SK-N-SH treated with all-trans-retinoic acid at 6 μM for 48 hours (cell line): ENCODE results near the gene OCLN.

ENCODE experiments used
- ATAC-seq: fragments of 200-7000 bp; cut with Tn5 transposase; 3 replicates; pipeline ENCODE4 v1.9.1; 2020; ENCODE audit warnings: mild to moderate bottlenecking, moderate library complexity
- ARNTL ChIP-seq: fragments of 450-650 bp; formaldehyde crosslinking; IDR thresholded peaks from 2 replicates; pipeline ENCODE4 v1.5.0; 2020; ENCODE audit warnings: low read depth, mild to moderate bottlenecking, moderate library complexity, borderline replicate concordance
- BACH2 ChIP-seq: fragments of 250-450 bp; sonication (Bioruptor Pico); IDR thresholded peaks from 2 replicates; pipeline ENCODE4 v1.9.0; 2021; ENCODE audit warnings: mild to moderate bottlenecking, borderline replicate concordance
- CSDC2 ChIP-seq: fragments of 250-450 bp; sonication (Bioruptor Pico); IDR thresholded peaks from 2 replicates; pipeline ENCODE4 v1.5.0; 2020; ENCODE audit warnings: mild to moderate bottlenecking, moderate library complexity
- ESRRG ChIP-seq: fragments of 250-450 bp; sonication (Bioruptor Pico); IDR thresholded peaks from 2 replicates; pipeline ENCODE4 v1.6.1; 2021; ENCODE audit warnings: mild to moderate bottlenecking
- GLIS3 ChIP-seq: fragments of 250-450 bp; sonication (Bioruptor Pico); IDR thresholded peaks from 2 replicates; pipeline ENCODE4 v1.5.0; 2020; ENCODE audit warnings: mild to moderate bottlenecking, moderate library complexity
- ISL1 ChIP-seq: fragments of 250-450 bp; sonication (Bioruptor Pico); IDR thresholded peaks from 2 replicates; pipeline ENCODE4 v2.1.2; 2022; ENCODE audit warnings: mild to moderate bottlenecking, moderate library complexity
- OSR1 ChIP-seq: fragments of 250-450 bp; sonication (Bioruptor Pico); IDR thresholded peaks from 2 replicates; pipeline ENCODE4 v1.8.0; 2022; ENCODE audit warnings: moderate library complexity, mild to moderate bottlenecking, inconsistent platforms
- PPARA ChIP-seq: fragments of 250-450 bp; sonication (Bioruptor Pico); IDR thresholded peaks from 2 replicates; pipeline ENCODE4 v1.5.0; 2020; ENCODE audit warnings: mild to moderate bottlenecking, borderline replicate concordance
- RARB ChIP-seq: fragments of 250-450 bp; sonication (Bioruptor Pico); IDR thresholded peaks from 2 replicates; pipeline ENCODE4 v1.8.0; 2021; ENCODE audit warnings: mild to moderate bottlenecking, moderate library complexity
- SNAI2 ChIP-seq: fragments of 250-450 bp; sonication (Bioruptor Pico); IDR thresholded peaks from 2 replicates; pipeline ENCODE4 v1.5.0; 2020; ENCODE audit warnings: mild to moderate bottlenecking, moderate library complexity
- TCF4 ChIP-seq: fragments of 250-450 bp; sonication (Bioruptor Pico); IDR thresholded peaks from 2 replicates; pipeline ENCODE4 v1.8.0; 2021; ENCODE audit warnings: mild to moderate bottlenecking, moderate library complexity, borderline replicate concordance
- ZC3H10 ChIP-seq: fragments of 250-450 bp; sonication (Bioruptor Pico); IDR thresholded peaks from 2 replicates; pipeline ENCODE4 v1.5.1; 2021; ENCODE audit warnings: mild to moderate bottlenecking, moderate library complexity
- ZFP3 ChIP-seq: fragments of 250-450 bp; sonication (Bioruptor Pico); IDR thresholded peaks from 2 replicates; pipeline ENCODE4 v1.5.0; 2020; ENCODE audit warnings: mild to moderate bottlenecking, moderate library complexity
- ZFP30 ChIP-seq: fragments of 450-650 bp; formaldehyde crosslinking; IDR thresholded peaks from 2 replicates; pipeline ENCODE4 v1.5.0; 2022; ENCODE audit warnings: mild to moderate bottlenecking, moderate library complexity
- ZNF565 ChIP-seq: fragments of 450-650 bp; formaldehyde crosslinking; conservative IDR thresholded peaks from 2 replicates; pipeline ENCODE4 v1.5.0; 2020; ENCODE audit warnings: low read depth, mild to moderate bottlenecking, moderate library complexity
- ZNF70 ChIP-seq: fragments of 450-650 bp; formaldehyde crosslinking; IDR thresholded peaks from 2 replicates; pipeline ENCODE4 v1.5.0; 2020; ENCODE audit warnings: mild to moderate bottlenecking, moderate library complexity
- ZNF8 ChIP-seq: fragments of 450-650 bp; formaldehyde crosslinking; IDR thresholded peaks from 2 replicates; pipeline ENCODE4 v1.5.0; 2020; ENCODE audit warnings: mild to moderate bottlenecking, moderate library complexity
- TF ChIP-seq, protein P1 (sequence below): fragments of 250-450 bp; sonication (Bioruptor Pico); IDR thresholded peaks from 2 replicates; pipeline ENCODE4 v1.5.1; 2021; ENCODE audit warnings: mild to moderate bottlenecking, moderate library complexity
- TF ChIP-seq, protein P2 (sequence below): fragments of 250-450 bp; sonication (Bioruptor Pico); IDR thresholded peaks from 2 replicates; pipeline ENCODE4 v1.8.0; 2021; ENCODE audit warnings: low read depth, mild to moderate bottlenecking, moderate library complexity, borderline replicate concordance
- TF ChIP-seq, protein P3 (sequence below): fragments of 250-450 bp; sonication (Bioruptor Pico); IDR thresholded peaks from 2 replicates; pipeline ENCODE4 v1.5.0; 2020; ENCODE audit warnings: mild to moderate bottlenecking, moderate library complexity
- TF ChIP-seq, protein P4 (sequence below): fragments of 250-450 bp; sonication (Bioruptor Pico); IDR thresholded peaks from 2 replicates; pipeline ENCODE4 v1.8.0; 2020; ENCODE audit warnings: mild to moderate bottlenecking, moderate library complexity, borderline replicate concordance
- TF ChIP-seq, protein P5 (sequence below): fragments of 250-450 bp; sonication (Bioruptor Pico); IDR thresholded peaks from 2 replicates; pipeline ENCODE4 v1.5.1; 2020; ENCODE audit warnings: low read depth, mild to moderate bottlenecking, moderate library complexity

Gene OCLN

DNA sequence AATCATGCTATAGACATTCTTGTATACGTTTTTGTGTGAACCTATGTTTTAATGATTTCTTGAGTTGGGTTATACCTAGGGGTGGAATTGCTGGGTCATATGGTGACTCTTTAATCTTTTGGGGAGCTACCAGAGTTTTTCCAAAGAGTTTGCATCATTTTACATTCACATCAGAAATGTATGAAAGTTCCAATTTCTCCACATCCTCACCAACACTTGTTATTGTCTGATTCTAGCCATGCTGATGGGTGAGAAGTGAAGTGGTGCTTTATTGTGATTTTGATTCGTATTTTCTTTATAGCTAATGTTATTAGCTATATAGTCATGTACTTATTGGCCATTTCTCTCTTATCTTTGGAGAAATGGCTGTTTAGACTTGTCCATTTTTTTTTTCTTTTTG lies 18.1 kb downstream of the OCLN start:
- TF ChIP-seq ZFP30 (CRISPR knock-in tag) (no peak), RARB (CRISPR knock-in tag) (no peak), TCF4 (CRISPR knock-in tag) (no peak), GLIS3 (CRISPR knock-in tag) (no peak), SNAI2 (CRISPR knock-in tag) (no peak), ZNF70 (CRISPR knock-in tag) (no peak), ESRRG (CRISPR knock-in tag) (no peak), ZNF8 (no peak), PPARA (no peak), ZFP3 (CRISPR knock-in tag) (no peak), ARNTL (no peak), ISL1 (CRISPR knock-in tag) (no peak), OSR1 (CRISPR knock-in tag) (no peak), ZC3H10 (CRISPR knock-in tag) (no peak), BACH2 (CRISPR knock-in tag) (no peak)
- TF ChIP-seq, protein P1, sequence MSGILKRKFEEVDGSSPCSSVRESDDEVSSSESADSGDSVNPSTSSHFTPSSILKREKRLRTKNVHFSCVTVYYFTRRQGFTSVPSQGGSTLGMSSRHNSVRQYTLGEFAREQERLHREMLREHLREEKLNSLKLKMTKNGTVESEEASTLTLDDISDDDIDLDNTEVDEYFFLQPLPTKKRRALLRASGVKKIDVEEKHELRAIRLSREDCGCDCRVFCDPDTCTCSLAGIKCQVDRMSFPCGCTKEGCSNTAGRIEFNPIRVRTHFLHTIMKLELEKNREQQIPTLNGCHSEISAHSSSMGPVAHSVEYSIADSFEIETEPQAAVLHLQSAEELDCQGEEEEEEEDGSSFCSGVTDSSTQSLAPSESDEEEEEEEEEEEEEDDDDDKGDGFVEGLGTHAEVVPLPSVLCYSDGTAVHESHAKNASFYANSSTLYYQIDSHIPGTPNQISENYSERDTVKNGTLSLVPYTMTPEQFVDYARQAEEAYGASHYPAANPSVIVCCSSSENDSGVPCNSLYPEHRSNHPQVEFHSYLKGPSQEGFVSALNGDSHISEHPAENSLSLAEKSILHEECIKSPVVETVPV (CRISPR knock-in tag) = no peak
- TF ChIP-seq, protein P2, sequence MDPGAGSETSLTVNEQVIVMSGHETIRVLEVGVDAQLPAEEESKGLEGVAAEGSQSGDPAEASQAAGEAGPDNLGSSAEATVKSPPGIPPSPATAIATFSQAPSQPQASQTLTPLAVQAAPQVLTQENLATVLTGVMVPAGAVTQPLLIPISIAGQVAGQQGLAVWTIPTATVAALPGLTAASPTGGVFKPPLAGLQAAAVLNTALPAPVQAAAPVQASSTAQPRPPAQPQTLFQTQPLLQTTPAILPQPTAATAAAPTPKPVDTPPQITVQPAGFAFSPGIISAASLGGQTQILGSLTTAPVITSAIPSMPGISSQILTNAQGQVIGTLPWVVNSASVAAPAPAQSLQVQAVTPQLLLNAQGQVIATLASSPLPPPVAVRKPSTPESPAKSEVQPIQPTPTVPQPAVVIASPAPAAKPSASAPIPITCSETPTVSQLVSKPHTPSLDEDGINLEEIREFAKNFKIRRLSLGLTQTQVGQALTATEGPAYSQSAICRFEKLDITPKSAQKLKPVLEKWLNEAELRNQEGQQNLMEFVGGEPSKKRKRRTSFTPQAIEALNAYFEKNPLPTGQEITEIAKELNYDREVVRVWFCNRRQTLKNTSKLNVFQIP (CRISPR knock-in tag) = no peak
- TF ChIP-seq, protein P3, sequence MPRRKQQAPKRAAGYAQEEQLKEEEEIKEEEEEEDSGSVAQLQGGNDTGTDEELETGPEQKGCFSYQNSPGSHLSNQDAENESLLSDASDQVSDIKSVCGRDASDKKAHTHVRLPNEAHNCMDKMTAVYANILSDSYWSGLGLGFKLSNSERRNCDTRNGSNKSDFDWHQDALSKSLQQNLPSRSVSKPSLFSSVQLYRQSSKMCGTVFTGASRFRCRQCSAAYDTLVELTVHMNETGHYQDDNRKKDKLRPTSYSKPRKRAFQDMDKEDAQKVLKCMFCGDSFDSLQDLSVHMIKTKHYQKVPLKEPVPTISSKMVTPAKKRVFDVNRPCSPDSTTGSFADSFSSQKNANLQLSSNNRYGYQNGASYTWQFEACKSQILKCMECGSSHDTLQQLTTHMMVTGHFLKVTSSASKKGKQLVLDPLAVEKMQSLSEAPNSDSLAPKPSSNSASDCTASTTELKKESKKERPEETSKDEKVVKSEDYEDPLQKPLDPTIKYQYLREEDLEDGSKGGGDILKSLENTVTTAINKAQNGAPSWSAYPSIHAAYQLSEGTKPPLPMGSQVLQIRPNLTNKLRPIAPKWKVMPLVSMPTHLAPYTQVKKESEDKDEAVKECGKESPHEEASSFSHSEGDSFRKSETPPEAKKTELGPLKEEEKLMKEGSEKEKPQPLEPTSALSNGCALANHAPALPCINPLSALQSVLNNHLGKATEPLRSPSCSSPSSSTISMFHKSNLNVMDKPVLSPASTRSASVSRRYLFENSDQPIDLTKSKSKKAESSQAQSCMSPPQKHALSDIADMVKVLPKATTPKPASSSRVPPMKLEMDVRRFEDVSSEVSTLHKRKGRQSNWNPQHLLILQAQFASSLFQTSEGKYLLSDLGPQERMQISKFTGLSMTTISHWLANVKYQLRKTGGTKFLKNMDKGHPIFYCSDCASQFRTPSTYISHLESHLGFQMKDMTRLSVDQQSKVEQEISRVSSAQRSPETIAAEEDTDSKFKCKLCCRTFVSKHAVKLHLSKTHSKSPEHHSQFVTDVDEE = no peak
- TF ChIP-seq, all 23 proteins: peak for 0

DNA sequence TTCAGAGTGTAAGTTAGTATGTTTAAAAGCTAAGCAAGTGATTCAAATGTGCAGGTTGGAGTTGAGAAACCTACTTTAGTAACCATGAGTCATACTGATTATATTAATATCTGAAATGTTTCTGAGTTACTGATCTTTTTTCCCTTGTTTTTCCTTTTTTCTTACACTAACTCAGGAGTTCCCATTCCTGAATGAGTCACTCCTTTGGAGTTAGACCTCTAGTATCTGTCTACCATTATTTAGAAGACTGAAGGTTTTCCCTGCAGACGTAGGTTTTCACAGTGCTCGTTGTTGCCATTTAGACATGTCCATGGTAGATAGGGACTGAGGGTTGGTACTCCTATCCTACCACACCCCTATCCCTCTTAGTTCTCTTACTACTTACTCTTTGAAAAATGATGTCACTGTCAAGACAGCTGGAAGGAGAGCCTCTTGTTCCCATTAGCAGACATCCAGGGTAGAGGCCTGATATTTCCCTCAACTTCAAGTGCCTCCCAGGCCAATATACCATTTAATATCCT lies 20.2 kb downstream of the OCLN start:
- peak; percentile 93 for ATAC-seq
- no peak for TF ChIP-seq ZNF8
- TF ChIP-seq, protein P3 = no peak
- TF ChIP-seq ZC3H10 (CRISPR knock-in tag) = 0 out of 2 replicates have a peak, but pooled peaks have one; percentile 16
- no peak for TF ChIP-seq SNAI2 (CRISPR knock-in tag)
- no peak for TF ChIP-seq ARNTL
- no peak for TF ChIP-seq TCF4 (CRISPR knock-in tag)
- TF ChIP-seq OSR1 (CRISPR knock-in tag) = peak; percentile 23; the same call in 1 of the 2 replicates
- no peak for TF ChIP-seq ZNF70 (CRISPR knock-in tag)
- no peak for TF ChIP-seq RARB (CRISPR knock-in tag)
- TF ChIP-seq, protein P4, sequence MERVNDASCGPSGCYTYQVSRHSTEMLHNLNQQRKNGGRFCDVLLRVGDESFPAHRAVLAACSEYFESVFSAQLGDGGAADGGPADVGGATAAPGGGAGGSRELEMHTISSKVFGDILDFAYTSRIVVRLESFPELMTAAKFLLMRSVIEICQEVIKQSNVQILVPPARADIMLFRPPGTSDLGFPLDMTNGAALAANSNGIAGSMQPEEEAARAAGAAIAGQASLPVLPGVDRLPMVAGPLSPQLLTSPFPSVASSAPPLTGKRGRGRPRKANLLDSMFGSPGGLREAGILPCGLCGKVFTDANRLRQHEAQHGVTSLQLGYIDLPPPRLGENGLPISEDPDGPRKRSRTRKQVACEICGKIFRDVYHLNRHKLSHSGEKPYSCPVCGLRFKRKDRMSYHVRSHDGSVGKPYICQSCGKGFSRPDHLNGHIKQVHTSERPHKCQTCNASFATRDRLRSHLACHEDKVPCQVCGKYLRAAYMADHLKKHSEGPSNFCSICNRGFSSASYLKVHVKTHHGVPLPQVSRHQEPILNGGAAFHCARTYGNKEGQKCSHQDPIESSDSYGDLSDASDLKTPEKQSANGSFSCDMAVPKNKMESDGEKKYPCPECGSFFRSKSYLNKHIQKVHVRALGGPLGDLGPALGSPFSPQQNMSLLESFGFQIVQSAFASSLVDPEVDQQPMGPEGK (CRISPR knock-in tag) = no peak
- no peak for TF ChIP-seq ESRRG (CRISPR knock-in tag)
- no peak for TF ChIP-seq GLIS3 (CRISPR knock-in tag)
- TF ChIP-seq BACH2 (CRISPR knock-in tag) = no peak
- no peak for TF ChIP-seq ZNF565 (CRISPR knock-in tag)
- TF ChIP-seq CSDC2 (CRISPR knock-in tag) = 0 out of 2 replicates have a peak, but pooled peaks have one; percentile 61
- TF ChIP-seq, protein P5, sequence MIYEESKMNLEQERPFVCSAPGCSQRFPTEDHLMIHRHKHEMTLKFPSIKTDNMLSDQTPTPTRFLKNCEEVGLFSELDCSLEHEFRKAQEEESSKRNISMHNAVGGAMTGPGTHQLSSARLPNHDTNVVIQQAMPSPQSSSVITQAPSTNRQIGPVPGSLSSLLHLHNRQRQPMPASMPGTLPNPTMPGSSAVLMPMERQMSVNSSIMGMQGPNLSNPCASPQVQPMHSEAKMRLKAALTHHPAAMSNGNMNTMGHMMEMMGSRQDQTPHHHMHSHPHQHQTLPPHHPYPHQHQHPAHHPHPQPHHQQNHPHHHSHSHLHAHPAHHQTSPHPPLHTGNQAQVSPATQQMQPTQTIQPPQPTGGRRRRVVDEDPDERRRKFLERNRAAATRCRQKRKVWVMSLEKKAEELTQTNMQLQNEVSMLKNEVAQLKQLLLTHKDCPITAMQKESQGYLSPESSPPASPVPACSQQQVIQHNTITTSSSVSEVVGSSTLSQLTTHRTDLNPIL (CRISPR knock-in tag) = no peak
- TF ChIP-seq, protein P1 (CRISPR knock-in tag) = no peak
- no peak for TF ChIP-seq ZFP30 (CRISPR knock-in tag)
- peak; percentile 94 for TF ChIP-seq ZFP3 (CRISPR knock-in tag)
- peak; percentile 43 for TF ChIP-seq ISL1 (CRISPR knock-in tag)
- TF ChIP-seq, protein P2 (CRISPR knock-in tag) = no peak
- no peak for TF ChIP-seq PPARA

More for the DNA sequence above, 18.1 kb downstream of the OCLN start:
- no peak for ATAC-seq
